H1 (cell line): ENCODE data around the gene EPHA3. TPM values are rescaled to one million over a fixed set of nuclear protein-coding genes. Genes with fewer than 3 reads are reported as not detected.

ENCODE experiments used
- CTCF ChIA-PET: fragments of 300-600 bp; sonication (Branson Sonifier 250); formaldehyde crosslinking; loops from one replicate; lab custom pipeline; 2021; ENCODE audit not compliant: partially characterized antibody; lab: Charles Lee
- POLR2A ChIA-PET: fragments of 300-600 bp; sonication (Branson Sonifier 250); formaldehyde crosslinking; loops from one replicate; lab custom pipeline; 2021; ENCODE audit warnings: inconsistent platforms; ENCODE audit not compliant: partially characterized antibody; lab: Charles Lee
- DNase-seq, 2 experiments: peaks; one replicate each; pipeline versions ENCODE4 v3.0.0 to v3.0.0-alpha.2; 2010 to 2022; ENCODE audit warnings: low spot score in 2 of 2, low read depth in 1 of 2, mixed read lengths in 1 of 2
- FAIRE-seq: peaks from 2 replicates; lab custom pipeline; 2011; peaks lifted over from hg19 to GRCh38; lab: Jason Lieb, UNC
- H2AFZ ChIP-seq: 2 replicates; pipeline ENCODE4 v1.8.1; 2012; ENCODE audit warnings: low read length, inconsistent platforms
- H2AK5ac ChIP-seq: 2 replicates; pipeline ENCODE4 v1.6.1; 2013; ENCODE audit warnings: low read depth, low read length
- H2BK120ac ChIP-seq: replicated peaks from 2 replicates; pipeline ENCODE3; 2013; ENCODE audit warnings: low read depth, low read length, inconsistent platforms
- H2BK12ac ChIP-seq: 2 replicates; pipeline ENCODE4 v1.6.1; 2013; ENCODE audit warnings: low read depth, low read length
- H2BK15ac ChIP-seq: 2 replicates; pipeline ENCODE4 v1.6.1; 2013; ENCODE audit warnings: low read length
- H2BK20ac ChIP-seq: 2 replicates; pipeline ENCODE4 v1.6.1; 2013; ENCODE audit warnings: low read length
- H2BK5ac ChIP-seq: 2 replicates; pipeline ENCODE4 v1.6.1; 2013; ENCODE audit warnings: low read depth, low read length
- H3K14ac ChIP-seq: 2 replicates; pipeline ENCODE4 v1.6.1; 2013; ENCODE audit warnings: inconsistent platforms; ENCODE audit not compliant: insufficient read length
- H3K18ac ChIP-seq: 2 replicates; pipeline ENCODE4 v1.6.1; 2013; ENCODE audit warnings: low read length; ENCODE audit errors: extremely low read depth
- H3K23ac ChIP-seq: 2 replicates; pipeline ENCODE4 v1.6.1; 2013; ENCODE audit warnings: inconsistent platforms; ENCODE audit not compliant: insufficient read length
- H3K23me2 ChIP-seq: 2 replicates; pipeline ENCODE4 v1.6.1; 2013; ENCODE audit warnings: low read depth, low read length
- H3K27ac ChIP-seq: 2 replicates; pipeline ENCODE4 v1.6.1; 2011; ENCODE audit warnings: low read depth, low read length, inconsistent platforms
- H3K27me3 ChIP-seq, 4 experiments: replicated peaks in 1 of 4; 1 replicate in 1 of 4; 2 replicates in 3 of 4; pipeline versions ENCODE4 v1.6.1 to v1.8.1; 2011 to 2013; ENCODE audit warnings: low read length in 3 of 4, mild to moderate bottlenecking in 3 of 4, inconsistent platforms in 2 of 4, mixed read lengths in 2 of 4, moderate library complexity in 1 of 4; ENCODE audit not compliant: control insufficient read depth in 3 of 4, insufficient read depth in 3 of 4; ENCODE audit errors: extremely low read depth in 1 of 4
- H3K36me3 ChIP-seq, 4 experiments: 2 replicates each; pipeline versions ENCODE4 v1.6.1 to v1.8.1; 2011 to 2013; ENCODE audit warnings: mild to moderate bottlenecking in 4 of 4, low read length in 3 of 4, moderate library complexity in 2 of 4, control low read depth in 1 of 4, inconsistent platforms in 1 of 4; ENCODE audit not compliant: insufficient read depth in 4 of 4, control insufficient read depth in 2 of 4
- H3K4ac ChIP-seq: replicated peaks from 2 replicates; pipeline ENCODE3; 2013; ENCODE audit warnings: low read length, low read depth, mixed read lengths, inconsistent platforms; ENCODE audit not compliant: insufficient read length
- H3K4me1 ChIP-seq, 4 experiments: replicated peaks in 1 of 4; 1 replicate in 1 of 4; 2 replicates in 3 of 4; pipeline versions ENCODE4 v1.6.1 to v1.8.1; 2011 to 2013; ENCODE audit warnings: low read length in 3 of 4, inconsistent platforms in 2 of 4, mixed read lengths in 1 of 4; ENCODE audit not compliant: insufficient read depth in 4 of 4, control insufficient read depth in 3 of 4
- H3K4me2 ChIP-seq, 2 experiments: 2 replicates each; pipeline versions ENCODE4 v1.6.1 to v1.8.1; 2011 to 2013; ENCODE audit warnings: low read depth in 2 of 2, low read length in 2 of 2, control low read depth in 1 of 2, inconsistent platforms in 1 of 2, mild to moderate bottlenecking in 1 of 2; ENCODE audit not compliant: insufficient read depth in 1 of 2
- H3K4me3 ChIP-seq, 4 experiments: fragments of 200-600, 300-600 bp in 1 of 4; sonication (generic), shearing (Covaris generic), sonication (Bioruptor Twin) in 1 of 4; 2 replicates each; pipeline versions ENCODE4 v1.5.1 to v1.8.1; 2011 to 2016; ENCODE audit warnings: low read length in 4 of 4, low read depth in 3 of 4, control low read depth in 2 of 4, inconsistent platforms in 2 of 4, mild to moderate bottlenecking in 2 of 4, mixed read lengths in 1 of 4, moderate library complexity in 1 of 4; ENCODE audit not compliant: insufficient read depth in 2 of 4; ENCODE audit errors: extremely low read depth in 1 of 4
- H3K56ac ChIP-seq: replicated peaks from 2 replicates; pipeline ENCODE3; 2013; ENCODE audit warnings: low read depth, mild to moderate bottlenecking, mixed read lengths, low read length, inconsistent platforms; ENCODE audit not compliant: insufficient read length
- H3K79me1 ChIP-seq: 2 replicates; pipeline ENCODE4 v1.6.1; 2013; ENCODE audit warnings: low read depth, low read length, control low read depth
- H3K79me2 ChIP-seq, 2 experiments: 2 replicates each; pipeline versions ENCODE4 v1.6.1 to v1.8.1; 2012 to 2013; ENCODE audit warnings: low read length in 2 of 2, mild to moderate bottlenecking in 2 of 2, inconsistent platforms in 1 of 2; ENCODE audit not compliant: insufficient read depth in 2 of 2, control insufficient read depth in 1 of 2
- H3K9ac ChIP-seq, 4 experiments: replicated peaks in 1 of 4; 1 replicate in 1 of 4; 2 replicates in 3 of 4; pipeline versions ENCODE4 v1.6.1 to v1.8.1; 2011 to 2013; ENCODE audit warnings: low read depth in 3 of 4, low read length in 3 of 4, control low read depth in 2 of 4, mild to moderate bottlenecking in 2 of 4, moderate library complexity in 2 of 4, inconsistent platforms in 1 of 4; ENCODE audit errors: extremely low read depth in 1 of 4
- H3K9me3 ChIP-seq, 2 experiments: 2 replicates each; pipeline versions ENCODE4 v1.6.1 to v1.8.1; 2012 to 2013; ENCODE audit warnings: mild to moderate bottlenecking in 2 of 2, moderate library complexity in 2 of 2, control low read depth in 1 of 2, inconsistent platforms in 1 of 2, low read depth in 1 of 2, low read length in 1 of 2, mixed read lengths in 1 of 2; ENCODE audit not compliant: insufficient read depth in 2 of 2
- H4K20me1 ChIP-seq, 2 experiments: replicated peaks in 1 of 2; 2 replicates each; pipeline versions ENCODE3 to v1.8.1; 2011 to 2013; ENCODE audit warnings: inconsistent platforms in 2 of 2, low read length in 2 of 2, mild to moderate bottlenecking in 1 of 2; ENCODE audit not compliant: insufficient read depth in 2 of 2, control insufficient read depth in 1 of 2
- H4K5ac ChIP-seq: 2 replicates; pipeline ENCODE4 v1.6.1; 2013; ENCODE audit warnings: low read length, low read depth, mixed read lengths, inconsistent platforms; ENCODE audit not compliant: insufficient read length
- H4K8ac ChIP-seq: 2 replicates; pipeline ENCODE4 v1.8.0; 2013; ENCODE audit warnings: mild to moderate bottlenecking, moderate library complexity, low read length, inconsistent platforms; ENCODE audit not compliant: insufficient read depth; ENCODE audit errors: extremely low read depth
- H4K91ac ChIP-seq: replicated peaks from 2 replicates; pipeline ENCODE3; 2013; ENCODE audit warnings: low read length, mixed read lengths, inconsistent platforms; ENCODE audit not compliant: insufficient read length
- BACH1 ChIP-seq: IDR thresholded peaks from 2 replicates; pipeline ENCODE4 v1.6.1; 2012; ENCODE audit warnings: low read length, improper control_type of control experiment
- CBX8 ChIP-seq: fragments of 300-800, 300-1000 bp; sonication (generic); IDR thresholded peaks from 2 replicates; pipeline ENCODE4 v1.7.1; 2016; ENCODE audit warnings: low read depth, low read length, borderline replicate concordance
- CHD2 ChIP-seq: IDR thresholded peaks from 2 replicates; pipeline ENCODE4 v1.6.1; 2012; ENCODE audit warnings: low read length, improper control_type of control experiment
- CTBP2 ChIP-seq: IDR thresholded peaks from 2 replicates; pipeline ENCODE4 v1.7.0; 2011; ENCODE audit warnings: borderline replicate concordance, mild to moderate bottlenecking, moderate library complexity, mixed read lengths, low read length; ENCODE audit not compliant: insufficient read depth, insufficient read length
- EGR1 ChIP-seq: IDR thresholded peaks from 2 replicates; pipeline ENCODE4 v1.6.1; 2011; ENCODE audit warnings: low read depth, low read length, borderline replicate concordance
- FOSL1 ChIP-seq: IDR thresholded peaks from 2 replicates; pipeline ENCODE4 v1.6.1; 2011; ENCODE audit warnings: mild to moderate bottlenecking, low read depth, low read length, moderate library complexity; ENCODE audit not compliant: insufficient read depth
- GABPA ChIP-seq: IDR thresholded peaks from 2 replicates; pipeline ENCODE4 v1.6.1; 2011; ENCODE audit warnings: mild to moderate bottlenecking, low read length, moderate library complexity, borderline replicate concordance; ENCODE audit not compliant: insufficient read depth
- MAFK ChIP-seq: IDR thresholded peaks from 2 replicates; pipeline ENCODE4 v1.6.1; 2012; ENCODE audit warnings: low read depth, mild to moderate bottlenecking, improper control_type of control experiment, low read length
- POU5F1 ChIP-seq: IDR thresholded peaks from 2 replicates; pipeline ENCODE4 v1.6.1; 2011; ENCODE audit warnings: low read depth, mild to moderate bottlenecking, low read length, moderate library complexity
- RAD21 ChIP-seq, 2 experiments: IDR thresholded peaks in 1 of 2; conservative IDR thresholded peaks in 1 of 2; 2 replicates each; pipeline ENCODE4 v1.6.1; 2011; ENCODE audit warnings: low read depth in 2 of 2, low read length in 2 of 2, improper control_type of control experiment in 1 of 2, inconsistent platforms in 1 of 2, mild to moderate bottlenecking in 1 of 2, moderate library complexity in 1 of 2
- SIRT6 ChIP-seq: IDR thresholded peaks from one replicate; pipeline ENCODE4 v1.7.1; 2012; ENCODE audit warnings: low read length, inconsistent platforms
- SP1 ChIP-seq: IDR thresholded peaks from 2 replicates; pipeline ENCODE4 v1.6.1; 2011; ENCODE audit warnings: low read depth, low read length
- TBP ChIP-seq: IDR thresholded peaks from 2 replicates; pipeline ENCODE4 v1.6.1; 2011; ENCODE audit warnings: low read depth, low read length, improper control_type of control experiment
- TCF12 ChIP-seq: IDR thresholded peaks from 2 replicates; pipeline ENCODE4 v1.6.1; 2011; ENCODE audit warnings: low read depth, mild to moderate bottlenecking, low read length
- USF2 ChIP-seq: IDR thresholded peaks from 2 replicates; pipeline ENCODE4 v1.6.1; 2011; ENCODE audit warnings: low read length, improper control_type of control experiment
- WGBS, 2 experiments: shearing (Covaris generic) in 1 of 2; methylation state at CpG; one replicate each; pipeline versions ENCODE4 v1.1.6 to v1.1.7; 2013 to 2015; ENCODE audit warnings: low lambda C conversion rate in 2 of 2, mixed read lengths in 2 of 2, inconsistent platforms in 1 of 2, low coverage in 1 of 2, missing lambda C conversion rate in 1 of 2; ENCODE audit not compliant: insufficient replicate concordance in 2 of 2, insufficient coverage in 1 of 2, insufficient read length in 1 of 2; ENCODE audit errors: extremely low coverage in 1 of 2, missing lambda C conversion rate in 1 of 2; 5-methylcytosine and 5-hydroxymethylcytosine counted together
- polyA plus RNA-seq, 7 experiments: library from polyadenylated mRNA; depleted of rRNA in 3 of 7; stranded (reverse) in 5 of 7; unstranded in 2 of 7; fragments of >200 nt in 5 of 7; fragments of 200-250 nt in 2 of 7; gene quantifications; 1 replicate in 5 of 7; 2 replicates in 1 of 7; 4 replicates in 1 of 7; pipeline versions ENCODE4 v1.2.1 to v1.2.3, GENCODE V29; 2011 to 2013; ENCODE audit warnings: missing spikeins in 2 of 7, mixed read lengths in 2 of 7
- total RNA-seq: library from RNA; stranded (reverse); fragmentation: NEBNext Ultra II Directional; extraction: Animal tissue kit (Norgen Biotek cat#: 25700); gene quantifications from 2 replicates; pipeline ENCODE4 v1.2.1, GENCODE V29; 2021

The EPHA3 gene
- total and polyA plus RNA-seq, 2 of the 8 experiments (the other 6 are each of a cell fraction or from before 2014, with no cell fraction given) = 0.09 to 0.22 TPM

GRCh38 chr3:89079944-89080343 lies 27.5 kb upstream of the EPHA3 start:
- H3K4me1 ChIP-seq = no peaks in the 10 kb centered on the region
- H3K36me3 ChIP-seq = no peaks in the 10 kb centered on the region
- H3K18ac ChIP-seq = no peak overlapping the region
- H3K79me2 ChIP-seq = no peaks in the 10 kb centered on the region
- no peak overlapping the region for H4K91ac ChIP-seq
- no peak overlapping the region for H2BK15ac ChIP-seq
- no peak overlapping the region for H3K4me2 ChIP-seq
- ChIA-PET POLR2A (no interaction called here), CTCF (no interaction called here)
- no peak overlapping the region for H2BK120ac ChIP-seq
- no peak overlapping the region for H3K9ac ChIP-seq
- WGBS, 2 experiments = 89% methylated on average over 1 of the region's 1 CpG; no CpG with 5 or more reads in 1 of the 2 experiments
- no peak overlapping the region for H2AFZ ChIP-seq
- no peak overlapping the region for H3K4me3 ChIP-seq
- no peaks in the 10 kb centered on the region for H3K27me3 ChIP-seq
- H3K56ac ChIP-seq = no peak overlapping the region
- no peaks in the 10 kb centered on the region for H3K23me2 ChIP-seq
- H3K27ac ChIP-seq = no peak overlapping the region
- no peak overlapping the region for H2BK5ac ChIP-seq
- H3K79me1 ChIP-seq = no peaks in the 10 kb centered on the region
- no peaks in the 10 kb centered on the region for H3K9me3 ChIP-seq
- H4K5ac ChIP-seq = no peak overlapping the region
- FAIRE-seq = no peak
- H4K20me1 ChIP-seq = no peaks in the 10 kb centered on the region
- no peak overlapping the region for H2BK20ac ChIP-seq
- DNase-seq = no peak
- no peak overlapping the region for H2AK5ac ChIP-seq
- no peak overlapping the region for H4K8ac ChIP-seq
- H2BK12ac ChIP-seq = no peak overlapping the region
- H3K14ac ChIP-seq = no peak overlapping the region
- no peak overlapping the region for H3K4ac ChIP-seq
- no peak overlapping the region for H3K23ac ChIP-seq
- TF ChIP-seq BACH1 (no peak), CTBP2 (no peak), CBX8 (no peak), TCF12 (no peak), CHD2 (no peak), FOSL1 (no peak), SIRT6 (no peak), USF2 (no peak), SP1 (no peak), TBP (no peak), MAFK (no peak), EGR1 (no peak), POU5F1 (no peak), GABPA (no peak), RAD21 (IDR thresholded peaks at IDR 0.05 in 1 of 2, conservative IDR thresholded peaks at IDR 0.05 in 1 of 2; ENCODE audit: low read depth in 2 of 2, low read length in 2 of 2) (no peak)
